K562 (cell line): ENCODE data around the gene ORAI3. TPM values are rescaled to one million over a fixed set of nuclear protein-coding genes. Genes with fewer than 3 reads are reported as not detected.
A peak's percentile ranks its signal among the peaks of the same experiment; 100 is the strongest.

Source experiments
- ATAC-seq: fragments of 200-7000 bp; cut with Tn5 transposase; 3 replicates; pipeline ENCODE4 v1.9.1; 2020; ENCODE audit warnings: moderate library complexity
- BruUV-seq: library from RNA; stranded (reverse); fragments of 400-500 nt; replicated peaks from 2 replicates; lab custom pipeline; 2021; lab: Mats Ljungman, UMichigan
- CTCF ChIA-PET: fragments of 300-600 bp; formaldehyde crosslinking; extraction: SDS; loops from one replicate; lab custom pipeline; 2021; ENCODE audit warnings: low intra/inter-chr PET ratio; lab: Yijun Ruan, JAX
- POLR2A ChIA-PET: fragments of 300-600, 350-650 bp; sonication (Branson Sonifier 250); formaldehyde crosslinking; extraction: SDS; loops from one replicate; lab custom pipeline; 2021; ENCODE audit warnings: antibody characterized with exemption, inconsistent platforms; lab: Yijun Ruan, JAX
- DNase-seq, 4 experiments: peaks; one replicate each; pipeline versions ENCODE4 v3.0.0 to v3.0.0-alpha.2; 2011 to 2018; ENCODE audit warnings: low spot score in 3 of 4, mixed read lengths in 3 of 4; ENCODE audit errors: extremely low read depth in 1 of 4
- FAIRE-seq: peaks from 2 replicates; lab custom pipeline; 2011; peaks lifted over from hg19 to GRCh38; lab: Jason Lieb, UNC
- H2AFZ ChIP-seq: 2 replicates; pipeline ENCODE4 v1.6.0; 2011; ENCODE audit warnings: low read depth, low read length, control low read depth, inconsistent platforms
- H3K27ac ChIP-seq: fragments of 200-600 bp; 3 replicates; pipeline ENCODE4 v1.8.0; 2011; ENCODE audit warnings: low read depth, mild to moderate bottlenecking, control low read depth, inconsistent platforms, low read length, moderate library complexity, mixed read lengths; ENCODE audit errors: extremely low read depth
- H3K27me3 ChIP-seq, 2 experiments: fragments of 300-600 bp in 1 of 2; 2 replicates in 1 of 2; 3 replicates in 1 of 2; pipeline versions ENCODE4 v1.6.0 to v1.8.0; 2011; ENCODE audit warnings: inconsistent platforms in 2 of 2, low read length in 2 of 2, mild to moderate bottlenecking in 1 of 2, mixed read lengths in 1 of 2, moderate library complexity in 1 of 2; ENCODE audit not compliant: control insufficient read depth in 2 of 2, insufficient read depth in 2 of 2
- H3K36me3 ChIP-seq: fragments of 300-600 bp; 3 replicates; pipeline ENCODE4 v1.8.0; 2011; ENCODE audit warnings: mild to moderate bottlenecking, low read length, inconsistent platforms; ENCODE audit not compliant: control insufficient read depth, insufficient read depth
- H3K4me1 ChIP-seq, 2 experiments: fragments of 200-600 bp in 1 of 2; replicated peaks in 1 of 2; 2 replicates in 1 of 2; 3 replicates in 1 of 2; pipeline versions ENCODE4 v1.5.1 to v1.8.0; 2011; ENCODE audit warnings: inconsistent platforms in 2 of 2, low read length in 2 of 2, mild to moderate bottlenecking in 1 of 2, mixed read lengths in 1 of 2, moderate library complexity in 1 of 2; ENCODE audit not compliant: control insufficient read depth in 2 of 2, insufficient read depth in 2 of 2
- H3K4me2 ChIP-seq: 2 replicates; pipeline ENCODE4 v1.6.1; 2011; ENCODE audit warnings: low read length, control low read depth, inconsistent platforms, mixed read lengths; ENCODE audit not compliant: insufficient read depth
- H3K4me3 ChIP-seq: fragments of 200-600 bp; sonication (generic), shearing (Covaris generic); 2 replicates; pipeline ENCODE4 v1.5.1; 2016; ENCODE audit warnings: control low read depth, inconsistent platforms
- H3K79me2 ChIP-seq: fragments of 200-600 bp; 3 replicates; pipeline ENCODE4 v1.8.0; 2011; ENCODE audit warnings: low read length, inconsistent platforms; ENCODE audit not compliant: control insufficient read depth, insufficient read depth
- H3K9ac ChIP-seq, 2 experiments: 2 replicates each; pipeline versions ENCODE4 v1.6.0 to v1.6.1; 2011; ENCODE audit warnings: low read depth in 2 of 2, low read length in 2 of 2, control low read depth in 1 of 2, inconsistent platforms in 1 of 2, mild to moderate bottlenecking in 1 of 2, mixed read lengths in 1 of 2; ENCODE audit not compliant: insufficient read depth in 1 of 2
- H3K9me1 ChIP-seq: one replicate; pipeline ENCODE4 v1.6.0; 2011; ENCODE audit warnings: inconsistent platforms, mild to moderate bottlenecking, low read length, moderate library complexity; ENCODE audit not compliant: control insufficient read depth, insufficient read depth
- H3K9me3 ChIP-seq: replicated peaks from 2 replicates; pipeline ENCODE4 v1.5.1; 2011; ENCODE audit warnings: low read depth, low read length, inconsistent platforms; ENCODE audit not compliant: control insufficient read depth, insufficient read depth
- H4K20me1 ChIP-seq: replicated peaks from 2 replicates; pipeline ENCODE4 v1.6.1; 2011; ENCODE audit warnings: low read length, inconsistent platforms, mixed read lengths; ENCODE audit not compliant: control insufficient read depth, insufficient read depth
- CBFB ChIP-seq: sonication (generic); formaldehyde crosslinking; IDR thresholded peaks from 2 replicates; pipeline ENCODE4 v1.4.0; 2020; ENCODE audit warnings: mild to moderate bottlenecking, missing genetic modification reagents
- CBX3 ChIP-seq, 2 experiments: IDR thresholded peaks; 1 replicate in 1 of 2; 2 replicates in 1 of 2; pipeline ENCODE4 v1.6.1; 2012; ENCODE audit warnings: inconsistent platforms in 2 of 2, low read length in 2 of 2, borderline replicate concordance in 1 of 2, control low read depth in 1 of 2
- CEBPZ ChIP-seq: fragments of 150-350 bp; IDR thresholded peaks from 2 replicates; pipeline ENCODE4 v1.6.1; 2014; ENCODE audit warnings: low read depth, mild to moderate bottlenecking, low read length, borderline replicate concordance
- FOXO4 ChIP-seq: fragments of 450-650 bp; formaldehyde crosslinking; IDR thresholded peaks from 2 replicates; pipeline ENCODE4 v1.4.0; 2020; ENCODE audit warnings: mild to moderate bottlenecking, moderate library complexity
- JUNB ChIP-seq: fragments of 450-650 bp; formaldehyde crosslinking; conservative IDR thresholded peaks from 2 replicates; pipeline ENCODE4 v1.4.0; 2020; ENCODE audit warnings: mild to moderate bottlenecking
- PTBP1 ChIP-seq: fragments of 200-400 bp; formaldehyde crosslinking; IDR thresholded peaks from 2 replicates; pipeline ENCODE4 v1.6.1; 2017; ENCODE audit warnings: low read depth, low read length
- RBM25 ChIP-seq: fragments of 200-400 bp; formaldehyde crosslinking; IDR thresholded peaks from 2 replicates; pipeline ENCODE4 v1.6.1; 2018; ENCODE audit warnings: low read length, low read depth, moderate library complexity; ENCODE audit not compliant: severe bottlenecking
- RCOR1 ChIP-seq, 2 experiments: IDR thresholded peaks; 2 replicates each; pipeline ENCODE4 v1.6.1; 2012; ENCODE audit warnings: low read depth in 2 of 2, low read length in 2 of 2, borderline replicate concordance in 1 of 2, improper control_type of control experiment in 1 of 2
- RREB1 ChIP-seq: fragments of 250-450 bp; sonication (Bioruptor Pico); IDR thresholded peaks from 2 replicates; pipeline ENCODE4 v1.4.0; 2020
- SMARCA5 ChIP-seq: fragments of 450-650 bp; IDR thresholded peaks from 2 replicates; pipeline ENCODE4 v1.6.1; 2016
- ZNF586 ChIP-seq: fragments of 450-650 bp; formaldehyde crosslinking; conservative IDR thresholded peaks from 2 replicates; pipeline ENCODE4 v1.4.0; 2020; ENCODE audit warnings: mild to moderate bottlenecking, moderate library complexity
- WGBS: fragments of 100-300 bp; shearing (Covaris generic); methylation state at CpG from one replicate; pipeline ENCODE4 v1.1.6; 2016; ENCODE audit warnings: low coverage, mixed read lengths; ENCODE audit not compliant: insufficient coverage; ENCODE audit errors: missing lambda C conversion rate; 5-methylcytosine and 5-hydroxymethylcytosine counted together
- in situ Hi-C: fragments of 300-500 bp; cut with MboI; formaldehyde crosslinking; loops from 4 replicates; pipeline ENCODE4 v1.15.0; 2018; ENCODE audit warnings: inconsistent platforms, mixed read lengths
- intact Hi-C: fragments of 100-400 bp; cut with micrococcal nuclease; formaldehyde crosslinking; loops from 2 replicates; pipeline ENCODE4 v1.14.2; 2022
- polyA plus RNA-seq, 8 experiments: library from polyadenylated mRNA; depleted of rRNA in 4 of 8; stranded (reverse) in 5 of 8; unstranded in 3 of 8; fragments of >200 nt; fragmentation: Nextera tagmentation in 2 of 8; fragmentation: Illumina TruSeq in 1 of 8; extraction: Ambion mirVana in 2 of 8; extraction: Trizol in 1 of 8; gene quantifications; 2 replicates each; pipeline versions ENCODE4 v1.2.1 to v1.2.3, GENCODE V29; 2011 to 2014; ENCODE audit warnings: inconsistent platforms in 1 of 8, missing spikeins in 1 of 8
- total RNA-seq, 7 experiments: library from RNA; depleted of rRNA in 6 of 7; stranded (reverse); fragments of >200 nt in 6 of 7; fragmentation: Illumina TruSeq in 2 of 7; extraction: Trizol in 2 of 7; gene quantifications; 2 replicates each; pipeline versions ENCODE4 v1.2.1 to v1.2.3, GENCODE V29; 2011 to 2021; ENCODE audit warnings: low replicate concordance in 1 of 7

The ORAI3 gene
- total and polyA plus RNA-seq, 9 of the 15 experiments (the other 6 are each of a cell fraction or from before 2014, with no cell fraction given) = 4.9 to 23.3 (median 14.1) TPM

- Histone ChIP-seq H4K20me1 (no peaks in the 10 kb centered on the region), H3K79me2 (peaks cover 32% of the 10 kb centered on the region), H3K9ac (peak overlapping the region in 1 of 2 experiments; percentile 82; a peak in 2 of 4 replicates), H3K9me1 (peaks cover 4% of the 10 kb centered on the region), H3K36me3 (peaks cover 31% of the 10 kb centered on the region; the same call in 2 of the 3 replicates), H3K4me1 (peaks cover 30 to 61% of the 10 kb centered on the region in 2 experiments), H2AFZ (no peak overlapping the region), H3K27ac (peak overlapping the region; percentile 87; the same call in 1 of the 3 replicates), H3K4me3 (no peak overlapping the region), H3K4me2 (peak overlapping the region; percentile 98; the same call in 1 of the 2 replicates), H3K9me3 (no peaks in the 10 kb centered on the region), H3K27me3 (no peaks in the 10 kb centered on the region)
- DNase-seq (no peak), FAIRE-seq (no peak), ATAC-seq (no peak)
- BruUV-seq = no TSS peak
- in situ Hi-C loops = loop anchor here (10.0 to 25.0 kb wide), 2 partner anchors 744 to 911 kb away; partner anchors contain the start of gene ZNF267
- ChIA-PET POLR2A (interaction anchor here (0.7 kb wide), 1 partner anchor 242 kb away, joined by 3 read pairs; no protein-coding TSS in a partner anchor), CTCF (no interaction called here)
- intact Hi-C loops = loop anchor here (2.0 to 10.0 kb wide), 3 partner anchors 16 to 504 kb away; partner anchors contain the start of genes ARMC5 and VKORC1
- 73% methylated on average over 1 of the region's 1 CpG for WGBS
- TF ChIP-seq RBM25 (peak; percentile 97), PTBP1 (peak; percentile 52; the same call in 1 of the 2 replicates), CBX3 (IDR thresholded peaks at IDR 0.05; ENCODE audit: borderline replicate concordance in 1 of 2, low read length in 2 of 2) (0 out of 3 replicates have a peak, but pooled peaks of 1 of the 2 experiments have one; percentile 10), JUNB (CRISPR knock-in tag) (no peak), CBFB (CRISPR knock-in tag) (no peak), RCOR1 (IDR thresholded peaks at IDR 0.05; ENCODE audit: borderline replicate concordance in 1 of 2, low read depth in 2 of 2, low read length in 2 of 2) (peak in 1 of 2 experiments; percentile 77; a peak in 1 of 4 replicates), ZNF586 (CRISPR knock-in tag) (no peak), RREB1 (CRISPR knock-in tag) (no peak), SMARCA5 (peak; percentile 89), FOXO4 (CRISPR knock-in tag) (no peak), CEBPZ (no peak)
Observed at GRCh38 chr16:30951193-30951592, 2.3 kb downstream of the ORAI3 start.
